IMR-90 (cell line): ENCODE results near the gene FKBP4. TPM values are rescaled to one million over a fixed set of nuclear protein-coding genes. Genes with fewer than 3 reads are reported as not detected.

Experiments used
- ATAC-seq: fragments of 200-7000 bp; cut with Tn5 transposase; 2 replicates; pipeline ENCODE4 v1.9.1; 2020; ENCODE audit warnings: low read depth, mild to moderate bottlenecking, moderate library complexity
- BruUV-seq: library from RNA; stranded (reverse); fragments of 400-500 nt; replicated peaks from 2 replicates; lab custom pipeline; 2021; lab: Mats Ljungman, UMichigan
- CTCF ChIA-PET: fragments of 300-600 bp; formaldehyde crosslinking; extraction: SDS; loops from one replicate; lab custom pipeline; 2021; ENCODE audit warnings: antibody characterized with exemption; lab: Yijun Ruan, JAX
- POLR2A ChIA-PET: fragments of 300-600 bp; sonication (Branson Sonifier 250); formaldehyde crosslinking; loops from one replicate; lab custom pipeline; 2022; ENCODE audit warnings: antibody characterized with exemption; ENCODE audit not compliant: unreplicated experiment; lab: Charles Lee
- DNase-seq: peaks from one replicate; pipeline ENCODE4 v3.0.0; 2013
- H2AFZ ChIP-seq: replicated peaks from 2 replicates; pipeline ENCODE3; 2013; ENCODE audit warnings: low read length, mild to moderate bottlenecking; ENCODE audit not compliant: poor library complexity
- H2AK5ac ChIP-seq: 2 replicates; pipeline ENCODE4 v1.6.1; 2013; ENCODE audit warnings: low read depth, low read length, inconsistent platforms
- H2AK9ac ChIP-seq: replicated peaks from 2 replicates; pipeline ENCODE3; 2013; ENCODE audit warnings: mild to moderate bottlenecking, low read depth, low read length, moderate library complexity; ENCODE audit not compliant: poor library complexity
- H2BK120ac ChIP-seq: 2 replicates; pipeline ENCODE4 v1.6.1; 2013; ENCODE audit warnings: low read depth, low read length, inconsistent platforms
- H2BK15ac ChIP-seq: 3 replicates; pipeline ENCODE4 v1.6.1; 2013; ENCODE audit warnings: low read depth, low read length, inconsistent platforms
- H2BK20ac ChIP-seq: 2 replicates; pipeline ENCODE4 v1.6.1; 2013; ENCODE audit warnings: low read depth, mild to moderate bottlenecking, inconsistent platforms, low read length, moderate library complexity
- H2BK5ac ChIP-seq: 2 replicates; pipeline ENCODE4 v1.6.1; 2013; ENCODE audit warnings: mild to moderate bottlenecking, low read depth, low read length, inconsistent platforms; ENCODE audit not compliant: poor library complexity, severe bottlenecking
- H3K14ac ChIP-seq: replicated peaks from 2 replicates; pipeline ENCODE4 v1.6.1; 2013; ENCODE audit warnings: low read depth, low read length, inconsistent platforms
- H3K18ac ChIP-seq: 2 replicates; pipeline ENCODE4 v1.6.1; 2013; ENCODE audit warnings: low read depth, low read length, control low read depth
- H3K23ac ChIP-seq: 2 replicates; pipeline ENCODE4 v1.6.1; 2013; ENCODE audit warnings: low read depth, low read length, inconsistent platforms
- H3K27ac ChIP-seq: 2 replicates; pipeline ENCODE4 v1.5.1; 2013; ENCODE audit warnings: mild to moderate bottlenecking, control low read depth, low read length; ENCODE audit not compliant: insufficient read depth
- H3K27me3 ChIP-seq: 2 replicates; pipeline ENCODE4 v1.6.1; 2013; ENCODE audit warnings: low read length; ENCODE audit not compliant: control insufficient read depth, insufficient read depth
- H3K36me3 ChIP-seq: 2 replicates; pipeline ENCODE4 v1.6.1; 2013; ENCODE audit warnings: low read length, mixed read lengths; ENCODE audit not compliant: control insufficient read depth, insufficient read depth
- H3K4ac ChIP-seq: 2 replicates; pipeline ENCODE4 v1.6.1; 2013; ENCODE audit warnings: low read depth, low read length, inconsistent platforms
- H3K4me1 ChIP-seq: 2 replicates; pipeline ENCODE4 v1.6.1; 2013; ENCODE audit warnings: low read length, mixed read lengths; ENCODE audit not compliant: control insufficient read depth, insufficient read depth
- H3K4me2 ChIP-seq: 2 replicates; pipeline ENCODE4 v1.6.1; 2013; ENCODE audit warnings: low read depth, mild to moderate bottlenecking, control low read depth, low read length, moderate library complexity
- H3K4me3 ChIP-seq: 2 replicates; pipeline ENCODE4 v1.5.1; 2013; ENCODE audit warnings: low read depth, mild to moderate bottlenecking, control low read depth, low read length, moderate library complexity; ENCODE audit not compliant: insufficient read depth
- H3K56ac ChIP-seq: 2 replicates; pipeline ENCODE4 v1.6.1; 2013; ENCODE audit warnings: low read length, inconsistent platforms; ENCODE audit not compliant: insufficient read depth; ENCODE audit errors: extremely low read depth
- H3K79me1 ChIP-seq, 2 experiments: 2 replicates each; pipeline ENCODE4 v1.6.1; 2013; ENCODE audit warnings: low read length in 2 of 2, inconsistent platforms in 1 of 2, low read depth in 1 of 2
- H3K9ac ChIP-seq: 2 replicates; pipeline ENCODE4 v1.6.1; 2013; ENCODE audit warnings: low read depth, low read length, control low read depth
- H3K9me1 ChIP-seq: 2 replicates; pipeline ENCODE4 v1.6.1; 2013; ENCODE audit warnings: low read length, inconsistent platforms; ENCODE audit not compliant: insufficient read depth
- H3K9me3 ChIP-seq: 2 replicates; pipeline ENCODE4 v1.6.1; 2013; ENCODE audit warnings: low read length; ENCODE audit not compliant: control insufficient read depth, insufficient read depth
- H4K20me1 ChIP-seq: 2 replicates; pipeline ENCODE4 v1.6.1; 2013; ENCODE audit warnings: low read length, inconsistent platforms; ENCODE audit not compliant: insufficient read depth
- H4K5ac ChIP-seq: 2 replicates; pipeline ENCODE4 v1.6.1; 2013; ENCODE audit warnings: mild to moderate bottlenecking, low read depth, low read length, control low read depth
- H4K8ac ChIP-seq, 2 experiments: 2 replicates each; pipeline ENCODE4 v1.6.1; 2013; ENCODE audit warnings: low read depth in 2 of 2, low read length in 2 of 2, control low read depth in 1 of 2, inconsistent platforms in 1 of 2
- H4K91ac ChIP-seq: 2 replicates; pipeline ENCODE4 v1.6.1; 2013; ENCODE audit warnings: low read depth, low read length, inconsistent platforms; ENCODE audit not compliant: insufficient read depth
- BHLHE40 ChIP-seq: fragments of 150-350 bp; IDR thresholded peaks from 2 replicates; pipeline ENCODE4 v1.6.1; 2016; ENCODE audit warnings: mild to moderate bottlenecking, low read depth, low read length
- CEBPB ChIP-seq: IDR thresholded peaks from 2 replicates; pipeline ENCODE4 v1.6.1; 2012; ENCODE audit warnings: low read depth, low read length, improper control_type of control experiment
- CTCF ChIP-seq: conservative IDR thresholded peaks from 2 replicates; pipeline ENCODE4 v1.5.1; 2012; ENCODE audit warnings: mild to moderate bottlenecking, low read depth, low read length, improper control_type of control experiment
- FOS ChIP-seq: fragments of 150-350 bp; IDR thresholded peaks from 2 replicates; pipeline ENCODE4 v1.6.1; 2016; ENCODE audit warnings: low read depth, low read length
- MAFK ChIP-seq: IDR thresholded peaks from 2 replicates; pipeline ENCODE4 v1.6.1; 2012; ENCODE audit warnings: low read depth, low read length, improper control_type of control experiment
- MAZ ChIP-seq: IDR thresholded peaks from 2 replicates; pipeline ENCODE4 v1.6.1; 2012; ENCODE audit warnings: low read depth, mild to moderate bottlenecking, low read length, improper control_type of control experiment, moderate library complexity, borderline replicate concordance
- MXI1 ChIP-seq: IDR thresholded peaks from 2 replicates; pipeline ENCODE4 v1.6.1; 2012; ENCODE audit warnings: low read depth, mild to moderate bottlenecking, low read length, moderate library complexity, borderline replicate concordance
- NFE2L2 ChIP-seq: fragments of 150-350 bp; IDR thresholded peaks from 2 replicates; pipeline ENCODE4 v1.6.1; 2016; ENCODE audit warnings: low read depth, mild to moderate bottlenecking, low read length
- POLR2A ChIP-seq: IDR thresholded peaks from 2 replicates; pipeline ENCODE4 v1.6.1; 2012; ENCODE audit warnings: mild to moderate bottlenecking, low read depth, low read length
- RAD21 ChIP-seq: IDR thresholded peaks from 2 replicates; pipeline ENCODE4 v1.6.1; 2012; ENCODE audit warnings: low read length, improper control_type of control experiment
- RCOR1 ChIP-seq: IDR thresholded peaks from 2 replicates; pipeline ENCODE4 v1.6.1; 2012; ENCODE audit warnings: mild to moderate bottlenecking, low read length, improper control_type of control experiment; ENCODE audit not compliant: insufficient replicate concordance
- RFX5 ChIP-seq: IDR thresholded peaks from 2 replicates; pipeline ENCODE4 v1.8.0; 2012; ENCODE audit warnings: low read depth, mild to moderate bottlenecking, low read length, moderate library complexity
- SMC3 ChIP-seq: fragments of 150-350 bp; IDR thresholded peaks from 2 replicates; pipeline ENCODE4 v1.6.1; 2016; ENCODE audit warnings: low read depth, mild to moderate bottlenecking, antibody characterized with exemption, low read length, moderate library complexity
- USF2 ChIP-seq: fragments of 150-350 bp; IDR thresholded peaks from 2 replicates; pipeline ENCODE4 v1.6.1; 2017; ENCODE audit warnings: mild to moderate bottlenecking, antibody characterized with exemption, low read length, low read depth
- WGBS, 2 experiments: methylation state at CpG; one replicate each; pipeline versions ENCODE4 v1.1.5 to v1.1.7; 2013; ENCODE audit warnings: missing lambda C conversion rate in 2 of 2; ENCODE audit not compliant: insufficient read length in 1 of 2; ENCODE audit errors: extremely low coverage in 2 of 2; 5-methylcytosine and 5-hydroxymethylcytosine counted together
- dilution Hi-C: fragments of 300-500 bp; cut with HindIII; formaldehyde crosslinking; loops from one replicate; pipeline ENCODE4 v1.14.3; 2018; ENCODE audit warnings: low sequenced_read_pairs; ENCODE audit not compliant: unreplicated experiment
- in situ Hi-C: fragments of 300-500 bp; cut with MboI; formaldehyde crosslinking; loops from 3 replicates; pipeline ENCODE4 v1.14.3; 2019; ENCODE audit warnings: low sequenced_read_pairs, inconsistent platforms, mixed read lengths
- intact Hi-C: fragments of 100-400 bp; cut with micrococcal nuclease; formaldehyde crosslinking; loops from 2 replicates; pipeline ENCODE4 v1.10.0; 2022
- polyA plus RNA-seq, 3 experiments: library from polyadenylated mRNA; depleted of rRNA; stranded (reverse); fragments of >200 nt; gene quantifications; 2 replicates each; pipeline ENCODE4 v1.2.3, GENCODE V29; 2012; ENCODE audit warnings: low replicate concordance in 1 of 3
- total RNA-seq: library from RNA; depleted of rRNA; stranded (reverse); fragments of >200 nt; gene quantifications from 2 replicates; pipeline ENCODE4 v1.2.3, GENCODE V29; 2012

The FKBP4 gene
- total and polyA plus RNA-seq, 2 of the 4 experiments (the other 2 are of a cell fraction), result 35.7 to 36.0 TPM

DNA sequence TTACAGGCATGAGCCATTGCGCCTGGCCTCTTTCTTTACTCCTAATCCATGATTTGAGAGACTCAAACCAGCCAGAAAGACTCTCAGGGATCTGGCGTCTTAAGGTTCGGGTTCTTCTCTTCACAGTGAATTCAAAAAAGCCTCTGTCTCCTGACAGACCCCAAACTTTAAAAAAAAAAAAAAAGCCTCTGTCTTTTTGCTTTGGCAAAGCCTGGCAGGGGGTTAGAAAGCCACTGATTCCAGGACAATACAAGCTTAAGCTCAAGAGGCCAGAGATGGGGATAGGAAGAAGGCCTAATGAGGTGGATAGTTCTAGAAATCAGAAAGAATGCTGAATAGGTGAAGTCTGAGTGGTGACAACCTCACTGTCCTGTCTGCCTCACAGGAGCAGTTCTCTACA is 31.3 kb downstream of the FKBP4 start:
- no peak overlapping the region for H3K27ac ChIP-seq

More for the DNA sequence above, 31.3 kb downstream of the FKBP4 start:
- Histone ChIP-seq H2BK15ac (no peak overlapping the region), H3K9me3 (no peaks in the 10 kb centered on the region), H3K4me3 (no peak overlapping the region), H3K18ac (no peak overlapping the region), H3K23ac (no peak overlapping the region), H3K27me3 (no peaks in the 10 kb centered on the region), H3K4me1 (no peaks in the 10 kb centered on the region), H2BK120ac (no peak overlapping the region), H2AK9ac (no peak overlapping the region), H2AK5ac (no peak overlapping the region), H4K91ac (no peak overlapping the region), H4K8ac (no peak overlapping the region), H3K56ac (no peak overlapping the region), H3K4ac (no peak overlapping the region), H2AFZ (no peak overlapping the region), H4K5ac (no peak overlapping the region), H2BK5ac (no peak overlapping the region), H2BK20ac (no peak overlapping the region), H4K20me1 (no peaks in the 10 kb centered on the region), H3K9ac (no peak overlapping the region), H3K9me1 (no peaks in the 10 kb centered on the region), H3K36me3 (peaks cover 63% of the 10 kb centered on the region), H3K4me2 (no peak overlapping the region), H3K14ac (no peak overlapping the region), H3K79me1 (no peaks in the 10 kb centered on the region)
- no peak for TF ChIP-seq CEBPB
- no peak for TF ChIP-seq CTCF
- TF ChIP-seq POLR2A, result no peak
- TF ChIP-seq MXI1, result no peak
- TF ChIP-seq USF2, result no peak
- TF ChIP-seq MAZ, result no peak
- TF ChIP-seq RCOR1, result no peak
- TF ChIP-seq BHLHE40, result no peak
- no peak for TF ChIP-seq NFE2L2
- no peak for TF ChIP-seq SMC3
- no peak for TF ChIP-seq FOS
- no peak for TF ChIP-seq RFX5
- no peak for TF ChIP-seq RAD21
- TF ChIP-seq MAFK, result no peak
- WGBS, 2 experiments, result no CpG with 5 or more reads among the region's 3 CpGs
- dilution Hi-C loops, result no loop called here
- ChIA-PET POLR2A (no interaction called here), CTCF (interaction anchor here (0.6 kb wide), 1 partner anchor 274 kb away, joined by 4 read pairs; no protein-coding TSS in a partner anchor)
- DNase-seq, result no peak
- ATAC-seq, result no peak
- BruUV-seq, result no TSS peak
- intact Hi-C loops, result no loop called here
- in situ Hi-C loops, result no loop called here
